ENCODE results near the gene GTF2IRD1.

The GTF2IRD1 gene

GRCh38 chr7:74567318-74567668, 113.6 kb downstream of the GTF2IRD1 start:
- no peak for DNase-seq (ENCODE audit: low read depth in 2 of 2)

- DNase-seq (ENCODE audit: low read depth in 2 of 2): no peak
Measured at GRCh38 chr7:74568658-74569057, 115.0 kb downstream of the GTF2IRD1 start.

GRCh38 chr7:74569501-74570075, 115.9 kb downstream of the GTF2IRD1 start:
- peak in 1 of 2 donors; percentile 4 for DNase-seq (ENCODE audit: low read depth in 2 of 2)

GRCh38 chr7:74570533-74571156, 116.9 kb downstream of the GTF2IRD1 start:
- DNase-seq (ENCODE audit: low read depth in 2 of 2): no peak

GRCh38 chr7:74572301-74572979, 118.7 kb downstream of the GTF2IRD1 start:
- DNase-seq (ENCODE audit: low read depth in 2 of 2): no peak

- no peak for DNase-seq (ENCODE audit: low read depth in 2 of 2)
Measured at GRCh38 chr7:74573512-74573911, 119.8 kb downstream of the GTF2IRD1 start.

- DNase-seq (ENCODE audit: low read depth in 2 of 2): no peak
Measured at GRCh38 chr7:74575083-74575784, 121.5 kb downstream of the GTF2IRD1 start.

- no peak for DNase-seq (ENCODE audit: low read depth in 2 of 2)
Measured at GRCh38 chr7:74575811-74576210, 122.1 kb downstream of the GTF2IRD1 start.

- no peak for DNase-seq (ENCODE audit: low read depth in 2 of 2)
Measured at GRCh38 chr7:74579800-74580685, 126.3 kb downstream of the GTF2IRD1 start.

- DNase-seq (ENCODE audit: low read depth in 2 of 2): no peak
Measured at GRCh38 chr7:74581916-74582440, 128.3 kb downstream of the GTF2IRD1 start.

- no peak for DNase-seq (ENCODE audit: low read depth in 2 of 2)
Measured at GRCh38 chr7:74582447-74583039, 128.8 kb downstream of the GTF2IRD1 start.

- DNase-seq (ENCODE audit: low read depth in 2 of 2): no peak
Measured at GRCh38 chr7:74583630-74584029, 129.9 kb downstream of the GTF2IRD1 start.

GRCh38 chr7:74584160-74584954, 130.7 kb downstream of the GTF2IRD1 start:
- no peak for DNase-seq (ENCODE audit: low read depth in 2 of 2)

GRCh38 chr7:74585844-74586243, 132.1 kb downstream of the GTF2IRD1 start:
- DNase-seq (ENCODE audit: low read depth in 2 of 2): no peak

GRCh38 chr7:74586258-74587175, 132.8 kb downstream of the GTF2IRD1 start:
- DNase-seq (ENCODE audit: low read depth in 2 of 2): no peak

GRCh38 chr7:74587435-74588126, 133.9 kb downstream of the GTF2IRD1 start:
- DNase-seq (ENCODE audit: low read depth in 2 of 2): no peak

GRCh38 chr7:74590813-74591212, 137.1 kb downstream of the GTF2IRD1 start:
- no peak for DNase-seq (ENCODE audit: low read depth in 2 of 2)

- DNase-seq (ENCODE audit: low read depth in 2 of 2): no peak
Measured at GRCh38 chr7:74598558-74598957, 144.9 kb downstream of the GTF2IRD1 start.
